NCI-H69 (cell line): ENCODE results near the gene MXRA7.
A peak's percentile ranks its signal among the peaks of the same experiment; 100 is the strongest.
"Not testable (repeated sequence)": the region's sequence is repeated elsewhere in the genome, so short reads cannot be mapped to it uniquely, and the experiment has no call there.

Source experiments
- DNase-seq: peaks from one replicate; lab custom pipeline; 2025; lab: John Stamatoyannopoulos, UW

MXRA7 gene

DNA sequence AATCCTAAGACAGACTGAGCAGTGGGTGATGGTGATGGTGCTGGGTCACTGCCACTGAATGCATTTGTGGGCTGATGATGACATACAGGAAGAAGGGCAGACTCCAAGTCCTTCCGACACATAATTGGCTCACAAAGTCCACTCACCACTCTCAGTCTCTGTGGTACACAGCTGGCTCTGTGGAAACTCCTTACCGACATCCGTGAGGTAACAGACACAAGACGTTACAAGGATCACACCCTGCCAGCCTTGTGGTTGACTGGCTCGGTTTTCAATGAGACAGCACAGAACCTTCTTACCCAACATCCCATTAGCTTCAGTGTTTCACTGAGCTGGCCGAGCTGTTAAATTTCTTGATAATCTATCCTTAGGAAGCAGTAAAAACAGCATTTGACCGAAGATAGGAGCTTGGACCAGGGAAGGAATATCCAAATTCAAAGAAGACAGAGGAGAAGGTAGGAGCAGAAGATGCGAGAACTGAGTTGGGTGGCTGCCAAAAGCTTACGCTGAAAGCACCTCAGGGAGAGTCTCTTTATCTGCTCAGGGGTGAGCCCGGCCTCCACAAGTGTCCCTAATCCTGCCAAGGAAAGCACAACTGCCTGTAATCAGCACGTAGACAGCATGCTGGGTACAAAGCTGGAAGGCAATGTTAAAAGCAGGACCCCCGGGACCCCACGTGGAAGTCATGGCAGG is 5.5 kb upstream of the MXRA7 start:
- no peak for DNase-seq

GRCh38 chr17:76715496-76715830 is 4.7 kb upstream of the MXRA7 start:
- no peak for DNase-seq

DNA sequence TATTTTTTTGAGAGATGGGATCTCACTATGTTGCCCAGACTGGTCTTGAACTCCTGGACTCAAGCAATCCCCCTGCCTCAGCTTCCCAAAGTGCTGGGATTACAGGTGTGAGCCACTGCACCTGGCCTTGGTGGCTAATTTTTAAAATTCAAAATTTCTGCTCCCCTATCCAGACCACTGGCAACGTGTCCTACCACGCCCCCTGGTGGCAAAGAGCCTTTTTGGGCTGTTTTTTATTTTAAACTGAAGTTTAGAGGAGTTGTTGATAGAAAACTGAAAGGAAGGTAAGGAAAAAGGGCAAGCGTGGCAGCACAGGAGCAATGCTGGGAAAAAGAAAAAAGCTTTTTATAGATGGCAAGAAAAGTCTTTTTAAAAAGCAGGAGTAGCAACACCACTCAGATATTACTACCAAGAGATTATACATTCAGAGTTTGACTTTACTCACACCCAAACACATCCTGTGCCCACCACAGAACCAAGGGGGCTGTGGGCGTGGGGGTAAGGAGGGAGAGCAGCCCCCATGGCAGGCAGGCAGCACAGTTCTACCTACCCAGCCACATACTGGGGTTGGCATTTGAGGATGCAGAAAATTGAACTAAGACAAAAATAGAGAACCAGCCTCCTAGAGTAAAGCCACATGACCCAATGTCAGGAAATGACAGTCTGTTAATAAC is 4.2 kb upstream of the MXRA7 start:
- DNase-seq = peak; percentile 57

DNA sequence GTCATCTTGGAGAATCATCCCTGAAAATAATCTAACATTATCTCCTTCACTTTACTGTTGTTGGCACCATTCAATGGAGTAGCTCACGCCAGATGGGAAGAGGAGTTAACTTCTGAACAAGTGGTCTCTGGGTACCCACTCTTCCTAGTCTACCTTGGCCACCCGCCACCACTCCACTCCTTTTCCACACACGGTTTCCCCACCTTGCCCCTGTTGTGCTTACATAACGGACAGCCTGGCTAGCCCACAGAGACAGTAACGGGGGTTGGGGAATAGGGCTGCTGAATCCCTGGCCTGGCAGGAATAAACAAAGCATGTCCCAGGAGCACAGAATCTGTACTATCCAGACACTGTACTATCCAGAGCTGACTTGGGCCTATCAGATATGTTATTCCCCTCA is 3.6 kb upstream of the MXRA7 start:
- DNase-seq = no peak

- DNase-seq = no peak
Measured at GRCh38 chr17:76713765-76714164, 3.0 kb upstream of the MXRA7 start.

GRCh38 chr17:76712321-76712720 is 1.6 kb upstream of the MXRA7 start:
- DNase-seq = not testable (repeated sequence)

DNA sequence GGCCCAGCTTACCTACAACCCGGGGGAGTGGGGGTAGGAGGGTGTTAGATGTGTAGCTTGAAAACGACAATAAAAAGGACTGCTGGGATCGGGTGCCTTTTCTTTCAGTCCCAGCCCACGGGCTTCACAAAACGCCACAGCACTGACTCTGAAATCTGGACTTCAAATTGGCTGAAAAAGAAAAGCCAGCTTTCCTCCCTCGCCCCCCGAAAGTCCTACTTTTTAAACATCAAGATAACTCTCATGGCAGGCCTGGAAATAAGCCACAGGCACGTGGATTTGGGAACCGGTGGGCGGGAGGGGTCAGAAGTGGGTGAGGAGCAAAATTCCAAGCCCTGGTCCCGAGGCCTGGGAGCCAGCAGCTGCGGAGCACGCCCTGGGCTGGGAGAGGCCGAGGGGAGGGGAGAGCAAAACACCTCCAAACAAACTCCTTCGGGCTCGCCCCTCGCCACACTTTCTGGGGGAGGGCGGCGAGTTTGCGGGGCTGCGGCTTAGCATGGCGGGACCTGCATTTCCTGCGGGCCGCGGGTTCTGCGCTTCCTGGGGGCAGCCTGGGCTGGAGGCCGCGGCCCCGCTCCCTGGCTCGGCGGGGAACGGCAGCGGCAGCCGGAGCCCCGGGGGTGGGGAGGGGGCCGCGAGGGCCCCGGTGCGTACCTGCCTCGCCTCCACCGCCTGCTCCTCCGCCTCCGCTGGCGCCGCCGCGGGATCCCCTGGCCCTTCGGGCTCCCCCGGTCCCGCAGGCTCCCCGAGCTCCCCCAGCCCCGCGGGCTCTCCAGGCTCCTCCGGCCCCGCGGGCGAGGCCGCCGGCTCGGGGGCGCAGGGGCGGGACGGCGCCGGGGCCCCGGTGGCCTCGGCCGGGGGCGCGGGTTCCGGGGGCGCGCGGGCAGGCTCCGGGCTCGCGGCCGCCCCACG is 558 bp downstream of the MXRA7 start:
- peak; percentile 40 for DNase-seq

DNA sequence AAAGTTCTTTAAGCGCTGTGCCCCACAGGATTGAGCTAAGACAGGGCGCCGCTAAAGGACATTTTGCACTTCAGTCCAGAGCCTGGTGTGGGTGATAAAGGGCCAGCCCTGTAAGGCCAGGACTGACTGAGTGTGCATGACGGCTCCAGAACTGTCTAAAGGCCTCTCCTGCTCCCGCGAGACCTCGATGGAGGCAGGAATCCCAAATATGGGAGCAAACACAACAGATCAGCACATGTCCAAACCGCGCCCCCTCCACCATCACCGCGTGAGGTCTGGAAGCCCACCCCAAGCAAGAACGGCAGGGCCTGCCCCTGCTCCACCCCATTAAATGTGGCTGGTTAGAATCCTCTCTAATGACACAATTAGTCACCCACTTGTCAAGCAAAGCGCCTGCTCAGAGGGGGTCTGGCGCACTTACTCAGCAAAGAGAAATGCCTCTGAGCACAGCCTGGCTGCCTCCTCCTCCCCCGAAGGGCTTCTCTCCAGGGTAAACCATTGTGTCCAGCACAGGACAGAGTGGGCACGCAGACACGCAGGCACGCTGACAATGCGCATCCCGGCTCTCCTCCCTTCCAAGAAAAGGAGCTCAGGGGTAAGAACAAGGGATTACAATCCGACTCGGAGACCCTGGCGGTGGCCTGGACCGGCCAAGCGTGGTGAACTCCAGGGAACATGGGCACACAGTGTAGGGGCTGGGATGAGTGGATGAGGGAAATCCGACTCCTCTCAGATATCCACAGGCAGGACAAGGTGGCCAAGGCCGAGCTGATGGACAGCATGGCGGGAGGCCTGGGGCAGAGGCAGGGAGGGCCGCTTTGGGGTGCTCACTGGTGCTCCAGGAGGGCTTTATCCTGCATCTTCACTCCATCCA is 1.5 kb downstream of the MXRA7 start:
- DNase-seq = peak; percentile 69

DNA sequence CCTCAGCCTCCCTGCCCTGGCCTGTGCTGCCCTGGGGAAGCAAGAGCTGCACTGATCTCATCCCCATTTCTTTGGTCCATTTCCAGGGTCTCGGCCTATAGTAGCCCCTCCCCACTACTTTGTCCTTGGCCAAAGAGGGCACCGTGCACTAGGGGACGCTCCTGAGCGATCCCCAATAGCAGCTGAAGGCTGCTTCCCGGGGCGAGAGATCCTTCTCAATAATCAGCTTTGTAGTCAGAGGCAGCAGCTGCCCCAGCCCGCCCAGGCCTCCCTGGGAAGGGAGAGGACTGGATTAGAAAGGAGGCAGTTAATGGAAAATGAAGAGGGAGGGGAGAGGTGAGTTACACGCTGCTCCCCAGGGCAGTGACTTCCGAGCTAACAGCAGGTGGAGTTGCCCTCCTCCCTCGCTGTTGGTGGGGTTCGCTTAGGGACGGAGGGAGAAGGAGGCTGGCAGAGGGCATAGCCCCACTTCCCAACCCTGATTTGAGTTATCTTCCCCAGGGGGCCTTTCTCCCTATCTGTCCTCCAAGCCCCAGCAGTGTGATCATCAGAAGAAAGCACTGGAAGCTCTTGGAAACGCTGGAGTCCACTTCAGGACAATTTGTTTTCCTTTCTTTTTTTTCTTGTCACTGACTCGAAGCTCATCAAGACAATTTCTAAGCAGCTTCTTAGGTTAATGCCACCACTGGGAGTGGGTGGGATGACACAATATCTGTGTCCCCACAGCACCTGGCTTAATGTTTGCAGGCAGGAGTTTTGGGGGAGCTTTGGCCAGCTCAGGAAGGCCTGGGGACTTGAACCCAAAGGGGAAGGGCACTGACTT is 2.6 kb downstream of the MXRA7 start:
- DNase-seq = no peak

GRCh38 chr17:76706817-76707216 is 3.9 kb downstream of the MXRA7 start:
- DNase-seq = no peak

DNA sequence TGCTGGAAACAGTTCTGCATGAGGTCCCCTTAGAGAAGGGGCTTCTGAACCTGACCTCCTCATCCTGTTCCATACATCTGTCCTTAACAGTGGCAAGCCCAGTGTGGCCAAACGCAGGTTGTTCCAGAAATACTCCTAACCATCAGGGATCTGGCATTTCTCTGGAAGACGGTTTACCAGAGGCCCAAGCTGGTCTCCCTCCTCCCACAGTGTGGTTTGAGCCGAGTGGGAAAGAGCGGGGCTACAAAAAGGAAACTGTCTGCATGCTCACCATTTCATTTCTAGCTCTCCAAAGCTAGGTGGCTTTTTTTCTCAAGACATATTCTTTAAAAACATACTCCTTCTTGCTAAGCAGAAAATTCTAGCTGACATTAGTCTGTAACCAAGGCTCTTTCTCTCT is 6.0 kb downstream of the MXRA7 start:
- DNase-seq = no peak

- DNase-seq = no peak
Measured at GRCh38 chr17:76702941-76703637, 7.7 kb downstream of the MXRA7 start.

DNA sequence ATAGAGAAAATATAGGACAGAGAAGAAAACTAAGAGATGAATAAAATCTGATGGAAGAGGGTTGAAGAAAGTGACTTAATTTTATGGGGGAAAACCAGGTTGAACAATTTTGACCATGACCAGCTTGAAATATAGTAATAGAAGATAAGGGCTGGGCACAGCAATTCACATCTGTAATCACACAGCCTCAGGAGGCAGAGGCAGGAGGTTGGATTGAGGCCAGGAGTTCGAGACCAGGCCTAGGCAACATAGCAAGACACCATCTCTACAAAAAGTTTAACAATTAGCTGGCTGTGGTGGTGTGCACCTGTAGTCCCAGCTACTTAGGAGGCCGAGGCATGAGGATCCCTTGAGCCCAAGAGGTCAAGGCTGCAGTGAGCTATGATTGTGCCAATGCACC is 8.7 kb downstream of the MXRA7 start:
- DNase-seq = no peak

DNA sequence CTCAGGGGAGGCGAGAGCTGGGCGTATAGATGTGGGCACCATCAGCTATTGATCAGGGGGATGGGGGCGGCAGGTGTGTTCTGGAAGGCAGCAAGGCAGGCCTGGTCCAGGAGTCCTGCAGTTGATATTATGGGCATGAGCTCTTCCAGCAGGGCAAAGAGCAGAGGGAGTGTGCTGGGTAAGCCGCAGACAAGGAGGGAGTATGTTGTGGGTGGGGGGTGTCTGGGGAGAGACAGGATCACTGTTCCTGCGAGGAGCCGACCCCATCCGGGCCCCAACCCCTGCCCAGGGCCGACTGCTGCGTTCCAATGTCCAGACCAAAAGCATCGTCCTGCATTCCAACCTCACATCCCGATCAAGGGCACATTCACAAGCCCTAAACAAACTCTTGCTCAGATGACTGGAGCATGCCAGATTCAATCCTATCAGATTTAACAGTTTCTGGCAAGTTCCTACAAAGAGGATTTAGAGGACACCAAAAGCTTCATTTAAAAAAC is 9.2 kb downstream of the MXRA7 start:
- no peak for DNase-seq

GRCh38 chr17:76700617-76701470 is 9.9 kb downstream of the MXRA7 start:
- no peak for DNase-seq

DNA sequence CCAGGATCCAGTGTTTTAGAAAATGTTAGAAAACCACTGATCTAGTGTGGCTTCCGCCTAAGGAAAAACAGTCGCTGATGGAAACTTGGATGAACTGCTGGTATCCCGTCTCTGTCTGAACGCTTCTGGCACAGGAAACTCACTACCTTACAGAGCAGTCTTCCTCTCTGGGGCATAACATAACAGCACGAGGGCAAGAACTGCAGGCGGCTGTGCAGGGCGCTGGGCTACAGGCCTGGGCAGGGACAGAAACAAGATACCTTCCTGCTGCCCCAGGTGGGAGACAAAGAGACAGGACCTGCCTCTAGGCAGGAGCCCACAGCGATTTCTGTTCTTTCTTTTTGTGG is 10.5 kb downstream of the MXRA7 start:
- peak; percentile 41 for DNase-seq

DNA sequence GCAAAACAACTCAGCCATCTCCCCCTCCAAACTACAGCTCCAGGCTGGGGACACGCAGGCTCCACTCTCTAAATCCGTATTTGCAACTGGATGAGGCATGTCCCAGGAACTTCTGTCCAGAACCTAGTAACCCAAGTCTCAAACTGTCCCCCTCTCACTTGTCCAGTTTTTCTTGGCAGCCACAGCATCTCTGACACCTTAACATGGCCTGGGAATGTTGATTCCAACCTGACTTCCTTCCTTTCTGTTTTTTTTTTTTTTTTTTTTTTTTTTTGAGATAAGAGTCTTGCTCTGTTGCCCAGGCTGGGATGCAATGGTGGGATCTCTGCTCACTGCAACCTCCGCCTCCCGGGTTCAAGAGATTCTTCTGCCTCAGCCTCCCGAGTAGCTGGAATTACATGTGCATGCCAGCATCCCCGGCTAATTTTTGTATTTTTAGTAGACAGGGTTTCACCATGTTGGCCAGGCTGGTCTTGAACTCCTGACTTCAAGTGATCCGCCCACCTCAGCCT is 12.2 kb downstream of the MXRA7 start:
- DNase-seq = not testable (repeated sequence)

GRCh38 chr17:76697702-76698465 is 12.9 kb downstream of the MXRA7 start:
- DNase-seq = peak; percentile 90
